Endothelial cell of umbilical vein (primary cell): ENCODE data around the gene FCN2. TPM values are rescaled to one million over a fixed set of nuclear protein-coding genes. Genes with fewer than 3 reads are reported as not detected.

Experiments used
- BruUV-seq: library from RNA; stranded (reverse); fragments of 400-500 nt; replicated peaks from 2 replicates; lab custom pipeline; 2021; lab: Mats Ljungman, UMichigan
- CTCF ChIA-PET: fragments of 300-600, 350-600 bp; sonication (Branson Sonifier 250); formaldehyde crosslinking; loops from one replicate; lab custom pipeline; 2021; ENCODE audit warnings: antibody characterized with exemption, inconsistent platforms; lab: Charles Lee
- POLR2A ChIA-PET: fragments of 300-600, 350-600 bp; sonication (Branson Sonifier 250); formaldehyde crosslinking; loops from one replicate; lab custom pipeline; 2021; ENCODE audit warnings: antibody characterized with exemption, inconsistent platforms; lab: Charles Lee
- DNase-seq: peaks from one replicate; pipeline ENCODE4 v3.0.0-alpha.2; 2011; ENCODE audit warnings: low read depth, low spot score
- FAIRE-seq: peaks from 2 replicates; lab custom pipeline; 2011; peaks lifted over from hg19 to GRCh38; lab: Jason Lieb, UNC
- H2AFZ ChIP-seq: 2 replicates; pipeline ENCODE4 v1.6.0; 2012; ENCODE audit warnings: low read depth, low read length, control low read depth, inconsistent platforms
- H3K27ac ChIP-seq: 2 replicates; pipeline ENCODE4 v1.5.1; 2011; ENCODE audit warnings: low read depth, mild to moderate bottlenecking, control low read depth, low read length, moderate library complexity; ENCODE audit not compliant: insufficient read depth
- H3K27me3 ChIP-seq, 2 experiments: 2 replicates each; pipeline versions ENCODE4 v1.6.0 to v1.6.1; 2011; ENCODE audit warnings: low read length in 2 of 2, mixed read lengths in 1 of 2; ENCODE audit not compliant: control insufficient read depth in 2 of 2, insufficient read depth in 2 of 2
- H3K36me3 ChIP-seq, 2 experiments: 2 replicates in 1 of 2; 3 replicates in 1 of 2; pipeline ENCODE4 v1.5.1; 2011; ENCODE audit warnings: low read length in 2 of 2, mild to moderate bottlenecking in 1 of 2, moderate library complexity in 1 of 2; ENCODE audit not compliant: control insufficient read depth in 2 of 2, insufficient read depth in 2 of 2; ENCODE audit errors: extremely low read depth in 1 of 2
- H3K4me1 ChIP-seq: 3 replicates; pipeline ENCODE4 v1.5.1; 2011; ENCODE audit warnings: mild to moderate bottlenecking, low read length; ENCODE audit not compliant: control insufficient read depth, insufficient read depth; ENCODE audit errors: extremely low read depth
- H3K4me2 ChIP-seq: 2 replicates; pipeline ENCODE4 v1.6.1; 2011; ENCODE audit warnings: low read length, control low read depth, mixed read lengths; ENCODE audit not compliant: insufficient read depth
- H3K4me3 ChIP-seq, 3 experiments: fragments of 200-600 bp in 1 of 3; sonication (generic), shearing (Covaris generic) in 1 of 3; replicated peaks in 1 of 3; 2 replicates each; pipeline ENCODE4 v1.5.1; 2011 to 2016; ENCODE audit warnings: control low read depth in 3 of 3, low read length in 3 of 3, mild to moderate bottlenecking in 2 of 3, inconsistent platforms in 1 of 3, low read depth in 1 of 3, moderate library complexity in 1 of 3; ENCODE audit not compliant: insufficient read depth in 1 of 3
- H3K79me2 ChIP-seq: 2 replicates; pipeline ENCODE4 v1.6.0; 2012; ENCODE audit warnings: low read length, inconsistent platforms; ENCODE audit not compliant: control insufficient read depth, insufficient read depth
- H3K9ac ChIP-seq: replicated peaks from 2 replicates; pipeline ENCODE3; 2011; ENCODE audit warnings: low read length, control low read depth; ENCODE audit not compliant: insufficient read depth; ENCODE audit errors: extremely low read depth
- H3K9me1 ChIP-seq: replicated peaks from 3 replicates; pipeline ENCODE4 v1.6.0; 2011; ENCODE audit warnings: mild to moderate bottlenecking, low read length; ENCODE audit not compliant: control insufficient read depth, insufficient read depth; ENCODE audit errors: extremely low read depth
- H3K9me3 ChIP-seq: replicated peaks from 2 replicates; pipeline ENCODE4 v1.5.1; 2012; ENCODE audit warnings: low read length, inconsistent platforms; ENCODE audit not compliant: control insufficient read depth, insufficient read depth
- H4K20me1 ChIP-seq: replicated peaks from 2 replicates; pipeline ENCODE3; 2011; ENCODE audit warnings: mild to moderate bottlenecking, low read length; ENCODE audit not compliant: control insufficient read depth, insufficient read depth; ENCODE audit errors: extremely low read depth
- FOS ChIP-seq: IDR thresholded peaks from 2 replicates; pipeline ENCODE4 v1.6.1; 2011; ENCODE audit warnings: mild to moderate bottlenecking, low read length, moderate library complexity, borderline replicate concordance; ENCODE audit not compliant: insufficient read depth
- GATA2 ChIP-seq: IDR thresholded peaks from 2 replicates; pipeline ENCODE4 v1.7.0; 2011; ENCODE audit warnings: low read depth, mild to moderate bottlenecking, moderate library complexity, mixed read lengths, low read length; ENCODE audit not compliant: insufficient read length, insufficient read depth
- JUN ChIP-seq: IDR thresholded peaks from 2 replicates; pipeline ENCODE4 v1.6.1; 2011; ENCODE audit warnings: borderline replicate concordance, low read depth; ENCODE audit not compliant: insufficient read length, insufficient read depth
- MYC ChIP-seq: IDR thresholded peaks from one replicate; pipeline ENCODE4 v1.6.1; 2011; ENCODE audit warnings: mild to moderate bottlenecking, low read depth, low read length
- POLR2A ChIP-seq: IDR thresholded peaks from 2 replicates; pipeline ENCODE4 v1.6.1; 2012; ENCODE audit warnings: low read depth, mild to moderate bottlenecking, control low read depth, low read length
- dilution Hi-C: fragments of 300-500 bp; cut with MboI; formaldehyde crosslinking; loops from one replicate; pipeline ENCODE4 v1.15.0; 2019; ENCODE audit warnings: low sequenced_read_pairs; ENCODE audit not compliant: extremely low pct_ligation_motif_present
- intact Hi-C: fragments of 100-400 bp; cut with micrococcal nuclease; formaldehyde crosslinking; loops from one replicate; pipeline ENCODE4 v1.10.0; 2022
- polyA plus RNA-seq, 4 experiments: library from polyadenylated mRNA; depleted of rRNA in 3 of 4; stranded (reverse) in 3 of 4; unstranded in 1 of 4; fragments of >200 nt; gene quantifications; 2 replicates each; pipeline versions ENCODE4 v1.2.1 to v1.2.3, GENCODE V29; 2011 to 2012; ENCODE audit warnings: missing spikeins in 1 of 4
- total RNA-seq: library from RNA; stranded (reverse); gene quantifications from 2 replicates; pipeline ENCODE4 v1.2.3, GENCODE V29; 2021

The FCN2 gene
- total and polyA plus RNA-seq, 2 donors (not counting 3 experiments of a cell fraction or from before 2014, with no cell fraction given), result not detected

- CTCF ChIA-PET, result interaction anchor here (1.0 kb wide), 1 partner anchor 118 kb away, joined by 6 read pairs; no protein-coding TSS in a partner anchor
- H4K20me1 ChIP-seq, result no peaks in the 10 kb centered on the region
- H3K4me1 ChIP-seq, result peaks cover 22% of the 10 kb centered on the region
- H3K4me3 ChIP-seq, result no peak overlapping the region
- H3K9me1 ChIP-seq, result no peaks in the 10 kb centered on the region
- TF ChIP-seq MYC (no peak), FOS (peak; percentile 18)
- H3K9me3 ChIP-seq, result no peaks in the 10 kb centered on the region
- H3K4me2 ChIP-seq, result peak overlapping the region; percentile 6
- H2AFZ ChIP-seq, result no peak overlapping the region
- intact Hi-C loops (no loop called here), dilution Hi-C loops (no loop called here)
- POLR2A ChIA-PET, result no interaction called here
- peaks cover 8 to 10% of the 10 kb centered on the region in 2 experiments for H3K27me3 ChIP-seq
- H3K27ac ChIP-seq, result peak overlapping the region; percentile 3
- FAIRE-seq (peak; percentile 91), DNase-seq (peak; percentile 90)
- BruUV-seq, result no TSS peak
- no peaks in the 10 kb centered on the region for H3K36me3 ChIP-seq
- no peaks in the 10 kb centered on the region for H3K79me2 ChIP-seq
- H3K9ac ChIP-seq, result no peak overlapping the region
Measured at GRCh38 chr9:134895908-134896833, 15.6 kb downstream of the FCN2 start.

GRCh38 chr9:134896834-134897583 lies 16.4 kb downstream of the FCN2 start:
- H3K9me3 ChIP-seq, result no peaks in the 10 kb centered on the region
- H3K79me2 ChIP-seq, result no peaks in the 10 kb centered on the region
- CTCF ChIA-PET, result interaction anchor here (1.0 to 1.6 kb wide), 2 partner anchors 13 to 119 kb away, joined by 3 to 6 read pairs; no protein-coding TSS in a partner anchor
- intact Hi-C loops (no loop called here), dilution Hi-C loops (no loop called here)
- BruUV-seq, result no TSS peak
- H3K27me3 ChIP-seq, result peaks cover 8 to 10% of the 10 kb centered on the region in 2 experiments
- H3K9ac ChIP-seq, result no peak overlapping the region
- H3K27ac ChIP-seq, result no peak overlapping the region
- no peak for FAIRE-seq
- no peaks in the 10 kb centered on the region for H3K9me1 ChIP-seq
- peak overlapping the region; percentile 13 for H3K4me2 ChIP-seq
- TF ChIP-seq FOS, result no peak
- no peak for TF ChIP-seq POLR2A
- TF ChIP-seq JUN, result no peak
- TF ChIP-seq GATA2, result no peak
- H3K36me3 ChIP-seq, result no peaks in the 10 kb centered on the region
- H3K4me3 ChIP-seq, result no peak overlapping the region
- POLR2A ChIA-PET, result no interaction called here
- H3K4me1 ChIP-seq, result peaks cover 22% of the 10 kb centered on the region
- no peak overlapping the region for H2AFZ ChIP-seq
- no peaks in the 10 kb centered on the region for H4K20me1 ChIP-seq
- no peak for DNase-seq
